H1 (cell line): ENCODE data around the gene SCPEP1. TPM values are rescaled to one million over a fixed set of nuclear protein-coding genes. Genes with fewer than 3 reads are reported as not detected.

Source experiments
- CTCF ChIA-PET: fragments of 300-600 bp; sonication (Branson Sonifier 250); formaldehyde crosslinking; loops from one replicate; lab custom pipeline; 2021; ENCODE audit not compliant: partially characterized antibody; lab: Charles Lee
- POLR2A ChIA-PET: fragments of 300-600 bp; sonication (Branson Sonifier 250); formaldehyde crosslinking; loops from one replicate; lab custom pipeline; 2021; ENCODE audit warnings: inconsistent platforms; ENCODE audit not compliant: partially characterized antibody; lab: Charles Lee
- DNase-seq, 2 experiments: peaks; one replicate each; pipeline versions ENCODE4 v3.0.0 to v3.0.0-alpha.2; 2010 to 2022; ENCODE audit warnings: low spot score in 2 of 2, low read depth in 1 of 2, mixed read lengths in 1 of 2
- FAIRE-seq: peaks from 2 replicates; lab custom pipeline; 2011; peaks lifted over from hg19 to GRCh38; lab: Jason Lieb, UNC
- H2AFZ ChIP-seq: 2 replicates; pipeline ENCODE4 v1.8.1; 2012; ENCODE audit warnings: low read length, inconsistent platforms
- H2AK5ac ChIP-seq: 2 replicates; pipeline ENCODE4 v1.6.1; 2013; ENCODE audit warnings: low read depth, low read length
- H2BK120ac ChIP-seq: replicated peaks from 2 replicates; pipeline ENCODE3; 2013; ENCODE audit warnings: low read depth, low read length, inconsistent platforms
- H2BK12ac ChIP-seq: 2 replicates; pipeline ENCODE4 v1.6.1; 2013; ENCODE audit warnings: low read depth, low read length
- H2BK15ac ChIP-seq: 2 replicates; pipeline ENCODE4 v1.6.1; 2013; ENCODE audit warnings: low read length
- H2BK20ac ChIP-seq: 2 replicates; pipeline ENCODE4 v1.6.1; 2013; ENCODE audit warnings: low read length
- H2BK5ac ChIP-seq: 2 replicates; pipeline ENCODE4 v1.6.1; 2013; ENCODE audit warnings: low read depth, low read length
- H3K14ac ChIP-seq: 2 replicates; pipeline ENCODE4 v1.6.1; 2013; ENCODE audit warnings: inconsistent platforms; ENCODE audit not compliant: insufficient read length
- H3K18ac ChIP-seq: 2 replicates; pipeline ENCODE4 v1.6.1; 2013; ENCODE audit warnings: low read length; ENCODE audit errors: extremely low read depth
- H3K23ac ChIP-seq: 2 replicates; pipeline ENCODE4 v1.6.1; 2013; ENCODE audit warnings: inconsistent platforms; ENCODE audit not compliant: insufficient read length
- H3K23me2 ChIP-seq: 2 replicates; pipeline ENCODE4 v1.6.1; 2013; ENCODE audit warnings: low read depth, low read length
- H3K27ac ChIP-seq: 2 replicates; pipeline ENCODE4 v1.6.1; 2011; ENCODE audit warnings: low read depth, low read length, inconsistent platforms
- H3K27me3 ChIP-seq, 4 experiments: replicated peaks in 1 of 4; 1 replicate in 1 of 4; 2 replicates in 3 of 4; pipeline versions ENCODE4 v1.6.1 to v1.8.1; 2011 to 2013; ENCODE audit warnings: low read length in 3 of 4, mild to moderate bottlenecking in 3 of 4, inconsistent platforms in 2 of 4, mixed read lengths in 2 of 4, moderate library complexity in 1 of 4; ENCODE audit not compliant: control insufficient read depth in 3 of 4, insufficient read depth in 3 of 4; ENCODE audit errors: extremely low read depth in 1 of 4
- H3K36me3 ChIP-seq, 4 experiments: 2 replicates each; pipeline versions ENCODE4 v1.6.1 to v1.8.1; 2011 to 2013; ENCODE audit warnings: mild to moderate bottlenecking in 4 of 4, low read length in 3 of 4, moderate library complexity in 2 of 4, control low read depth in 1 of 4, inconsistent platforms in 1 of 4; ENCODE audit not compliant: insufficient read depth in 4 of 4, control insufficient read depth in 2 of 4
- H3K4ac ChIP-seq: replicated peaks from 2 replicates; pipeline ENCODE3; 2013; ENCODE audit warnings: low read length, low read depth, mixed read lengths, inconsistent platforms; ENCODE audit not compliant: insufficient read length
- H3K4me1 ChIP-seq, 4 experiments: replicated peaks in 1 of 4; 1 replicate in 1 of 4; 2 replicates in 3 of 4; pipeline versions ENCODE4 v1.6.1 to v1.8.1; 2011 to 2013; ENCODE audit warnings: low read length in 3 of 4, inconsistent platforms in 2 of 4, mixed read lengths in 1 of 4; ENCODE audit not compliant: insufficient read depth in 4 of 4, control insufficient read depth in 3 of 4
- H3K4me2 ChIP-seq, 2 experiments: 2 replicates each; pipeline versions ENCODE4 v1.6.1 to v1.8.1; 2011 to 2013; ENCODE audit warnings: low read depth in 2 of 2, low read length in 2 of 2, control low read depth in 1 of 2, inconsistent platforms in 1 of 2, mild to moderate bottlenecking in 1 of 2; ENCODE audit not compliant: insufficient read depth in 1 of 2
- H3K4me3 ChIP-seq, 4 experiments: fragments of 200-600, 300-600 bp in 1 of 4; sonication (generic), shearing (Covaris generic), sonication (Bioruptor Twin) in 1 of 4; 2 replicates each; pipeline versions ENCODE4 v1.5.1 to v1.8.1; 2011 to 2016; ENCODE audit warnings: low read length in 4 of 4, low read depth in 3 of 4, control low read depth in 2 of 4, inconsistent platforms in 2 of 4, mild to moderate bottlenecking in 2 of 4, mixed read lengths in 1 of 4, moderate library complexity in 1 of 4; ENCODE audit not compliant: insufficient read depth in 2 of 4; ENCODE audit errors: extremely low read depth in 1 of 4
- H3K56ac ChIP-seq: replicated peaks from 2 replicates; pipeline ENCODE3; 2013; ENCODE audit warnings: low read depth, mild to moderate bottlenecking, mixed read lengths, low read length, inconsistent platforms; ENCODE audit not compliant: insufficient read length
- H3K79me1 ChIP-seq: 2 replicates; pipeline ENCODE4 v1.6.1; 2013; ENCODE audit warnings: low read depth, low read length, control low read depth
- H3K79me2 ChIP-seq, 2 experiments: 2 replicates each; pipeline versions ENCODE4 v1.6.1 to v1.8.1; 2012 to 2013; ENCODE audit warnings: low read length in 2 of 2, mild to moderate bottlenecking in 2 of 2, inconsistent platforms in 1 of 2; ENCODE audit not compliant: insufficient read depth in 2 of 2, control insufficient read depth in 1 of 2
- H3K9ac ChIP-seq, 4 experiments: replicated peaks in 1 of 4; 1 replicate in 1 of 4; 2 replicates in 3 of 4; pipeline versions ENCODE4 v1.6.1 to v1.8.1; 2011 to 2013; ENCODE audit warnings: low read depth in 3 of 4, low read length in 3 of 4, control low read depth in 2 of 4, mild to moderate bottlenecking in 2 of 4, moderate library complexity in 2 of 4, inconsistent platforms in 1 of 4; ENCODE audit errors: extremely low read depth in 1 of 4
- H3K9me3 ChIP-seq, 2 experiments: 2 replicates each; pipeline versions ENCODE4 v1.6.1 to v1.8.1; 2012 to 2013; ENCODE audit warnings: mild to moderate bottlenecking in 2 of 2, moderate library complexity in 2 of 2, control low read depth in 1 of 2, inconsistent platforms in 1 of 2, low read depth in 1 of 2, low read length in 1 of 2, mixed read lengths in 1 of 2; ENCODE audit not compliant: insufficient read depth in 2 of 2
- H4K20me1 ChIP-seq, 2 experiments: replicated peaks in 1 of 2; 2 replicates each; pipeline versions ENCODE3 to v1.8.1; 2011 to 2013; ENCODE audit warnings: inconsistent platforms in 2 of 2, low read length in 2 of 2, mild to moderate bottlenecking in 1 of 2; ENCODE audit not compliant: insufficient read depth in 2 of 2, control insufficient read depth in 1 of 2
- H4K5ac ChIP-seq: 2 replicates; pipeline ENCODE4 v1.6.1; 2013; ENCODE audit warnings: low read length, low read depth, mixed read lengths, inconsistent platforms; ENCODE audit not compliant: insufficient read length
- H4K8ac ChIP-seq: 2 replicates; pipeline ENCODE4 v1.8.0; 2013; ENCODE audit warnings: mild to moderate bottlenecking, moderate library complexity, low read length, inconsistent platforms; ENCODE audit not compliant: insufficient read depth; ENCODE audit errors: extremely low read depth
- H4K91ac ChIP-seq: replicated peaks from 2 replicates; pipeline ENCODE3; 2013; ENCODE audit warnings: low read length, mixed read lengths, inconsistent platforms; ENCODE audit not compliant: insufficient read length
- CHD1 ChIP-seq: IDR thresholded peaks from 2 replicates; pipeline ENCODE4 v1.6.1; 2012; ENCODE audit warnings: low read depth, low read length, improper control_type of control experiment
- EGR1 ChIP-seq: IDR thresholded peaks from 2 replicates; pipeline ENCODE4 v1.6.1; 2011; ENCODE audit warnings: low read depth, low read length, borderline replicate concordance
- HDAC2 ChIP-seq, 2 experiments: fragments of 300-600 bp in 1 of 2; sonication (generic) in 1 of 2; IDR thresholded peaks; 2 replicates each; pipeline ENCODE4 v1.6.1; 2011 to 2012; ENCODE audit warnings: low read depth in 2 of 2, low read length in 2 of 2, mild to moderate bottlenecking in 2 of 2, moderate library complexity in 2 of 2, borderline replicate concordance in 1 of 2, inconsistent platforms in 1 of 2
- SIN3A ChIP-seq, 2 experiments: IDR thresholded peaks in 1 of 2; conservative IDR thresholded peaks in 1 of 2; 2 replicates each; pipeline ENCODE4 v1.6.1; 2011 to 2012; ENCODE audit warnings: low read length in 2 of 2, improper control_type of control experiment in 1 of 2, low read depth in 1 of 2, mild to moderate bottlenecking in 1 of 2
- SP2 ChIP-seq: IDR thresholded peaks from 2 replicates; pipeline ENCODE4 v1.6.1; 2012; ENCODE audit warnings: mild to moderate bottlenecking, low read length, inconsistent platforms
- SP4 ChIP-seq: IDR thresholded peaks from 2 replicates; pipeline ENCODE4 v1.6.1; 2012; ENCODE audit warnings: low read length, inconsistent platforms
- ZNF274 ChIP-seq: IDR thresholded peaks from 2 replicates; pipeline ENCODE4 v1.7.0; 2012; ENCODE audit warnings: low read length, borderline replicate concordance; ENCODE audit errors: extremely low read depth
- WGBS, 2 experiments: shearing (Covaris generic) in 1 of 2; methylation state at CpG; one replicate each; pipeline versions ENCODE4 v1.1.6 to v1.1.7; 2013 to 2015; ENCODE audit warnings: low lambda C conversion rate in 2 of 2, mixed read lengths in 2 of 2, inconsistent platforms in 1 of 2, low coverage in 1 of 2, missing lambda C conversion rate in 1 of 2; ENCODE audit not compliant: insufficient replicate concordance in 2 of 2, insufficient coverage in 1 of 2, insufficient read length in 1 of 2; ENCODE audit errors: extremely low coverage in 1 of 2, missing lambda C conversion rate in 1 of 2; 5-methylcytosine and 5-hydroxymethylcytosine counted together
- polyA plus RNA-seq, 7 experiments: library from polyadenylated mRNA; depleted of rRNA in 3 of 7; stranded (reverse) in 5 of 7; unstranded in 2 of 7; fragments of >200 nt in 5 of 7; fragments of 200-250 nt in 2 of 7; gene quantifications; 1 replicate in 5 of 7; 2 replicates in 1 of 7; 4 replicates in 1 of 7; pipeline versions ENCODE4 v1.2.1 to v1.2.3, GENCODE V29; 2011 to 2013; ENCODE audit warnings: missing spikeins in 2 of 7, mixed read lengths in 2 of 7
- total RNA-seq: library from RNA; stranded (reverse); fragmentation: NEBNext Ultra II Directional; extraction: Animal tissue kit (Norgen Biotek cat#: 25700); gene quantifications from 2 replicates; pipeline ENCODE4 v1.2.1, GENCODE V29; 2021

Gene SCPEP1
- total and polyA plus RNA-seq, 2 of the 8 experiments (the other 6 are each of a cell fraction or from before 2014, with no cell fraction given) = 30.7 to 52.6 TPM

DNA sequence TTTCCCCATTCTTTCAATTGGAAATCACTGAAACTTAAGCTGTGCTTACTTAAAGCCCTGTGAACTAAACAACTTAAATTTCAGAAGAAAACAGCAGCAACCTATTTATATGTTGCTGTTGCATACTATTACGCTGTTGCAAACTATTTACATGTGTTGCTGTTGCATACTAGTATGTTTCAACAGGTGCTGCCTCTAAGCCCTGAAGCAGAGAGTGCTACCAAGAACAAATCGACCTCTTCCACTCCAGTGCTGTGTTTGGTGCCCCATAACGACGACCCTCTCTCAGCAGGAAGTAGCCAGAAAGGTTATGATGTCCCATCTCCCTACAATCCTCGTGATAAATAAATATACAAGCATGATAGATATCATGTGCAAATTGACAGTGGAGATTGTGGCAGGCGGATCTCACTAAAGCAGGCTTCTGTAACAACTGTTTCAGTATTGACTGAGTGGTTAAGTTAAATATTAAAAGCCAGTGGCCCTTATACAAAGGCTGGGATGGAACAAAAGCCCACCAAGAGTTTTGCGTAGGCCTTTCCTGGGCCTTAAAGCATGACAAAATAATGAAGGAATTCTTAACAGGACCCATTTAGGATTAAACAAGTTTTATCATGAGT, 5.7 kb upstream of the SCPEP1 start:
- no peak overlapping the region for H2BK120ac ChIP-seq
- FAIRE-seq (no peak), DNase-seq (no peak)
- H4K5ac ChIP-seq = no peak overlapping the region
- H3K18ac ChIP-seq = no peak overlapping the region
- H3K27ac ChIP-seq = no peak overlapping the region
- peaks cover 2% of the 10 kb centered on the region; the same call in 1 of the 2 replicates for H3K23me2 ChIP-seq
- no peak overlapping the region for H3K9ac ChIP-seq
- H3K79me2 ChIP-seq = no peaks in the 10 kb centered on the region
- H2AK5ac ChIP-seq = no peak overlapping the region
- H3K56ac ChIP-seq = no peak overlapping the region
- H2BK5ac ChIP-seq = no peak overlapping the region
- H2BK15ac ChIP-seq = no peak overlapping the region
- H3K4me1 ChIP-seq = peaks cover 0 to 3% (median 0%) of the 10 kb centered on the region in 4 experiments; a peak in 2 of 7 replicates
- no peak overlapping the region for H3K4me2 ChIP-seq
- H3K4me3 ChIP-seq = no peak overlapping the region
- no peak overlapping the region for H2AFZ ChIP-seq
- no peaks in the 10 kb centered on the region for H4K20me1 ChIP-seq
- no peak overlapping the region for H3K23ac ChIP-seq
- ChIA-PET CTCF (interaction anchor here (1.4 kb wide), 1 partner anchor 17 kb away, joined by 3 read pairs; no protein-coding TSS in a partner anchor), POLR2A (no interaction called here)
- H4K91ac ChIP-seq = no peak overlapping the region
- WGBS, 2 experiments = 90% methylated on average over 7 of the region's 7 CpGs; no CpG with 5 or more reads in 1 of the 2 experiments
- H4K8ac ChIP-seq = no peak overlapping the region
- no peaks in the 10 kb centered on the region; a peak in 1 of 8 replicates for H3K36me3 ChIP-seq
- H3K4ac ChIP-seq = no peak overlapping the region
- no peak for TF ChIP-seq CHD1
- no peak for TF ChIP-seq ZNF274
- TF ChIP-seq EGR1 = no peak
- TF ChIP-seq SP4 = no peak
- TF ChIP-seq SP2 = no peak
- TF ChIP-seq SIN3A (conservative IDR thresholded peaks at IDR 0.05 in 1 of 2, IDR thresholded peaks at IDR 0.05 in 1 of 2; ENCODE audit: low read depth in 1 of 2, low read length in 2 of 2) = no peak
- no peak for TF ChIP-seq HDAC2 (IDR thresholded peaks at IDR 0.05; ENCODE audit: borderline replicate concordance in 1 of 2, low read depth in 2 of 2, low read length in 2 of 2)
- H3K14ac ChIP-seq = no peak overlapping the region
- peaks cover 4 to 18% of the 10 kb centered on the region in 2 experiments; a peak in 2 of 4 replicates for H3K9me3 ChIP-seq
- H2BK20ac ChIP-seq = no peak overlapping the region
- no peaks in the 10 kb centered on the region for H3K79me1 ChIP-seq
- no peaks in the 10 kb centered on the region for H3K27me3 ChIP-seq
- no peak overlapping the region for H2BK12ac ChIP-seq
